GM12878 (cell line): ENCODE data around the gene SPINK9. TPM values are rescaled to one million over a fixed set of nuclear protein-coding genes. Genes with fewer than 3 reads are reported as not detected.

Source experiments
- ATAC-seq: fragments of 200-7000 bp; cut with Tn5 transposase; 3 replicates; pipeline ENCODE4 v1.9.1; 2020; ENCODE audit warnings: mild to moderate bottlenecking, moderate library complexity
- BruUV-seq: library from RNA; stranded (reverse); fragments of 400-500 nt; replicated peaks from 2 replicates; lab custom pipeline; 2021; lab: Mats Ljungman, UMichigan
- CTCF ChIA-PET: fragments of 300-600 bp; sonication (Branson Sonifier 250); formaldehyde crosslinking; extraction: SDS; loops from one replicate; lab custom pipeline; 2021; ENCODE audit warnings: inconsistent platforms; lab: Yijun Ruan, JAX
- POLR2A ChIA-PET: fragments of 350-600 bp; formaldehyde crosslinking; extraction: SDS; loops from one replicate; lab custom pipeline; 2021; ENCODE audit warnings: inconsistent platforms; lab: Charles Lee
- RAD21 ChIA-PET: fragments of 300-600 bp; sonication (Branson Sonifier 250); formaldehyde crosslinking; loops from one replicate; lab custom pipeline; 2023; ENCODE audit warnings: antibody characterized with exemption; ENCODE audit not compliant: unreplicated experiment; lab: Charles Lee
- SMC1A ChIA-PET: fragments of 300-600 bp; sonication (Branson Sonifier 250); formaldehyde crosslinking; loops from one replicate; lab custom pipeline; 2023; ENCODE audit not compliant: unreplicated experiment, uncharacterized antibody; lab: Charles Lee
- DNase-seq: peaks from one replicate; pipeline ENCODE4 v3.0.0-alpha.2; 2011; ENCODE audit warnings: low read depth, low spot score
- FAIRE-seq: peaks from 3 replicates; lab custom pipeline; 2011; peaks lifted over from hg19 to GRCh38; lab: Jason Lieb, UNC
- H2AFZ ChIP-seq: 2 replicates; pipeline ENCODE4 v1.6.0; 2011; ENCODE audit warnings: low read depth, low read length, control low read depth; ENCODE audit not compliant: control insufficient read depth
- H3K27ac ChIP-seq: 2 replicates; pipeline ENCODE4 v1.5.1; 2011; ENCODE audit warnings: control low read depth; ENCODE audit not compliant: control insufficient read depth, insufficient read depth
- H3K27me3 ChIP-seq, 2 experiments: replicated peaks in 1 of 2; 2 replicates each; pipeline versions ENCODE4 v1.6.0 to v1.6.1; 2011; ENCODE audit warnings: low read length in 1 of 2; ENCODE audit not compliant: control insufficient read depth in 2 of 2, insufficient read depth in 2 of 2
- H3K36me3 ChIP-seq, 2 experiments: 2 replicates each; pipeline ENCODE4 v1.5.1; 2011; ENCODE audit warnings: low read length in 1 of 2; ENCODE audit not compliant: control insufficient read depth in 2 of 2, insufficient read depth in 2 of 2
- H3K4me1 ChIP-seq: 2 replicates; pipeline ENCODE4 v1.6.1; 2011; ENCODE audit warnings: mild to moderate bottlenecking, low read length, moderate library complexity, mixed read lengths; ENCODE audit not compliant: control insufficient read depth, insufficient read depth
- H3K4me2 ChIP-seq: 2 replicates; pipeline ENCODE4 v1.6.0; 2011; ENCODE audit warnings: control low read depth; ENCODE audit not compliant: control insufficient read depth, insufficient read depth
- H3K4me3 ChIP-seq: fragments of 200-600 bp; sonication (generic); 2 replicates; pipeline ENCODE4 v1.5.1; 2016
- H3K79me2 ChIP-seq: 2 replicates; pipeline ENCODE4 v1.6.0; 2011; ENCODE audit warnings: low read length; ENCODE audit not compliant: control insufficient read depth, insufficient read depth
- H3K9ac ChIP-seq: 2 replicates; pipeline ENCODE4 v1.8.0; 2011; ENCODE audit warnings: low read length, control low read depth, mixed read lengths; ENCODE audit not compliant: control insufficient read depth, insufficient read depth
- H3K9me3 ChIP-seq: replicated peaks from 3 replicates; pipeline ENCODE4 v1.5.1; 2011; ENCODE audit warnings: mild to moderate bottlenecking, low read length; ENCODE audit not compliant: control insufficient read depth, insufficient read depth
- H4K20me1 ChIP-seq: 2 replicates; pipeline ENCODE4 v1.6.0; 2011; ENCODE audit not compliant: control insufficient read depth, insufficient read depth
- CBFB ChIP-seq: IDR thresholded peaks from 2 replicates; pipeline ENCODE4 v1.6.1; 2016; ENCODE audit warnings: antibody characterized with exemption, low read depth
- GABPA ChIP-seq: IDR thresholded peaks from 2 replicates; pipeline ENCODE4 v1.6.1; 2014; ENCODE audit warnings: antibody characterized with exemption, low read depth, mild to moderate bottlenecking, inconsistent platforms
- NFXL1 ChIP-seq: fragments of 450-650 bp; IDR thresholded peaks from 2 replicates; pipeline ENCODE4 v1.6.1; 2017; ENCODE audit warnings: antibody characterized with exemption, mild to moderate bottlenecking, borderline replicate concordance
- NR2C2 ChIP-seq: IDR thresholded peaks from 2 replicates; pipeline ENCODE4 v1.6.1; 2011; ENCODE audit warnings: borderline replicate concordance, low read depth; ENCODE audit not compliant: control insufficient read depth, insufficient read length
- NR2F1 ChIP-seq: fragments of 450-650 bp; conservative IDR thresholded peaks from 2 replicates; pipeline ENCODE4 v1.6.1; 2017; ENCODE audit warnings: mild to moderate bottlenecking
- SMAD5 ChIP-seq: IDR thresholded peaks from 2 replicates; pipeline ENCODE4 v1.6.1; 2016; ENCODE audit warnings: antibody characterized with exemption, low read depth
- in situ Hi-C: fragments of 300-500 bp; cut with MboI; formaldehyde crosslinking; loops from 9 replicates; pipeline ENCODE4 v1.14.3; 2018; ENCODE audit warnings: mixed read lengths
- intact Hi-C: fragments of 100-400 bp; cut with micrococcal nuclease; formaldehyde crosslinking; loops from one replicate; pipeline ENCODE4 v1.14.2; 2022; ENCODE audit not compliant: unreplicated experiment
- polyA plus RNA-seq, 11 experiments: library from polyadenylated mRNA; depleted of rRNA in 4 of 11; unstranded in 6 of 11; stranded (reverse) in 5 of 11; fragments of >200 nt; fragmentation: Nextera tagmentation in 4 of 11; fragmentation: Illumina TruSeq in 1 of 11; extraction: Ambion mirVana in 4 of 11; extraction: Trizol in 1 of 11; gene quantifications; 1 replicate in 1 of 11; 2 replicates in 10 of 11; pipeline versions ENCODE4 v1.2.1 to v1.2.3, GENCODE V29; 2011 to 2016; ENCODE audit warnings: inconsistent platforms in 2 of 11, missing spikeins in 2 of 11, low read depth in 1 of 11
- total RNA-seq, 4 experiments: library from RNA; depleted of rRNA in 3 of 4; stranded (reverse); fragments of >200 nt in 3 of 4; fragmentation: Illumina TruSeq in 1 of 4; extraction: Trizol in 1 of 4; gene quantifications; 2 replicates each; pipeline versions ENCODE4 v1.2.1 to v1.2.3, GENCODE V29; 2013 to 2021
- TF ChIP-seq, protein P1 (sequence below): IDR thresholded peaks from 2 replicates; pipeline ENCODE4 v1.6.1; 2012; ENCODE audit warnings: mild to moderate bottlenecking, low read depth, low read length

SPINK9 gene
- total and polyA plus RNA-seq, 10 of the 15 experiments (the other 5 are each of a cell fraction or from before 2014, with no cell fraction given), result not detected

DNA sequence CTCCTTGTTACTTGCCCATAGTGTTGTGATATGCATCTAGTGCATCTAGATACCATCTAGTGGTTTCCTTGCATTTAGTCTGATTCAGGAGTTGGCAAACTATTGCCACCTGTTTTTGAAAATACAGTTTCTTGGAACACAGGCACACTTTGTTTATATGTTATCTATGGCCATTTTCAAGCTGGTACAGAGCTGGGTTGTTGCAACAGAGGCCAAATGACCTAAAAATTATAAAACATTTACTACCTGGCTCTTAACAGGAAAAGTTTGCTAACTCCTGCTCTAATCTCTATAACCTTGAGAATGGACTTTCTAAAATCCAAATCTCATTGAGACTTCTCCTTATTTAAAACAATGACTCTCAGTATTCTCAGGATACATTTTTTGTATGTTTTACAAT is 29.0 kb downstream of the SPINK9 start (continued):
- TF ChIP-seq, protein P1, sequence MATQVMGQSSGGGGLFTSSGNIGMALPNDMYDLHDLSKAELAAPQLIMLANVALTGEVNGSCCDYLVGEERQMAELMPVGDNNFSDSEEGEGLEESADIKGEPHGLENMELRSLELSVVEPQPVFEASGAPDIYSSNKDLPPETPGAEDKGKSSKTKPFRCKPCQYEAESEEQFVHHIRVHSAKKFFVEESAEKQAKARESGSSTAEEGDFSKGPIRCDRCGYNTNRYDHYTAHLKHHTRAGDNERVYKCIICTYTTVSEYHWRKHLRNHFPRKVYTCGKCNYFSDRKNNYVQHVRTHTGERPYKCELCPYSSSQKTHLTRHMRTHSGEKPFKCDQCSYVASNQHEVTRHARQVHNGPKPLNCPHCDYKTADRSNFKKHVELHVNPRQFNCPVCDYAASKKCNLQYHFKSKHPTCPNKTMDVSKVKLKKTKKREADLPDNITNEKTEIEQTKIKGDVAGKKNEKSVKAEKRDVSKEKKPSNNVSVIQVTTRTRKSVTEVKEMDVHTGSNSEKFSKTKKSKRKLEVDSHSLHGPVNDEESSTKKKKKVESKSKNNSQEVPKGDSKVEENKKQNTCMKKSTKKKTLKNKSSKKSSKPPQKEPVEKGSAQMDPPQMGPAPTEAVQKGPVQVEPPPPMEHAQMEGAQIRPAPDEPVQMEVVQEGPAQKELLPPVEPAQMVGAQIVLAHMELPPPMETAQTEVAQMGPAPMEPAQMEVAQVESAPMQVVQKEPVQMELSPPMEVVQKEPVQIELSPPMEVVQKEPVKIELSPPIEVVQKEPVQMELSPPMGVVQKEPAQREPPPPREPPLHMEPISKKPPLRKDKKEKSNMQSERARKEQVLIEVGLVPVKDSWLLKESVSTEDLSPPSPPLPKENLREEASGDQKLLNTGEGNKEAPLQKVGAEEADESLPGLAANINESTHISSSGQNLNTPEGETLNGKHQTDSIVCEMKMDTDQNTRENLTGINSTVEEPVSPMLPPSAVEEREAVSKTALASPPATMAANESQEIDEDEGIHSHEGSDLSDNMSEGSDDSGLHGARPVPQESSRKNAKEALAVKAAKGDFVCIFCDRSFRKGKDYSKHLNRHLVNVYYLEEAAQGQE, result no peak
- no peak for TF ChIP-seq NR2F1
- no peak for TF ChIP-seq SMAD5

DNA sequence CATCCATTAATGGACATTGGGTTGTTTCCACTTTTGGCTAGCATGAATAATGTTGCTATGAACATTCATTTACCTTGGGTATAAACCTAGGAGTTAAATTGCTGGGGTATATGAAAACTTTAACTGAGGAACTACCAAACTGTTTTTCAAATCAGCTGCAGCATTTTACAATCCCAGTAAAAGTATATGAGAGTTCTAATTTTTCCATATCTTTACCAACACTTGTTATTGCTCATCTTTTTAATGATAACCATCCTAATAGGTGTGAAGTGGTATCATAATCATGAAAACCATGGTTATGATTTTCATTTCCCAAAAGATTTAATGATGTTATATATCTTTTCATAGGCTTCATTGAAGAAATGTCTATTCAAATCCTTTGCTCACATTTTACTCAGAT is 32.9 kb downstream of the SPINK9 start:
- H3K27me3 ChIP-seq, result no peaks in the 10 kb centered on the region
- no peak overlapping the region for H3K9ac ChIP-seq
- BruUV-seq, result no TSS peak
- SMC1A ChIA-PET, result interaction anchor here (1.3 kb wide), 1 partner anchor 20 kb away, joined by 3 read pairs; no protein-coding TSS in a partner anchor
- no peaks in the 10 kb centered on the region for H3K79me2 ChIP-seq
- no peak overlapping the region for H3K4me2 ChIP-seq
- ATAC-seq (no peak), DNase-seq (no peak), FAIRE-seq (no peak)
- RAD21 ChIA-PET, result no interaction called here
- no peak overlapping the region for H3K4me3 ChIP-seq
- CTCF ChIA-PET, result no interaction called here
- TF ChIP-seq CBFB (no peak), NR2C2 (no peak), NFXL1 (no peak), GABPA (no peak)
- TF ChIP-seq, protein P1, result no peak
- no peaks in the 10 kb centered on the region for H3K36me3 ChIP-seq
- POLR2A ChIA-PET, result no interaction called here
- H3K9me3 ChIP-seq, result no peaks in the 10 kb centered on the region; the same call in 2 of the 3 replicates
- no peak overlapping the region for H3K27ac ChIP-seq
- no peaks in the 10 kb centered on the region for H4K20me1 ChIP-seq
- no peaks in the 10 kb centered on the region for H3K4me1 ChIP-seq
- intact Hi-C loops, result no loop called here
- H2AFZ ChIP-seq, result no peak overlapping the region
- in situ Hi-C loops, result no loop called here
